Neural progenitor cell (in vitro differentiated cells): ENCODE data around the gene METTL23.

Experiments
- CTCF ChIP-seq: fragments of 200-600 bp; sonication (generic); IDR thresholded peaks from 2 replicates; pipeline ENCODE4 v1.5.1; 2017; ENCODE audit warnings: antibody characterized with exemption, mild to moderate bottlenecking
- EZH2 ChIP-seq: fragments of 200-600 bp; sonication (generic); IDR thresholded peaks from 2 replicates; pipeline ENCODE4 v1.6.1; 2017; ENCODE audit warnings: antibody characterized with exemption, mild to moderate bottlenecking, moderate library complexity

- TF ChIP-seq CTCF, result no peak
- no peak for TF ChIP-seq EZH2
These were observed 12.9 kb upstream of the METTL23 start for GRCh38 chr17:76713765-76714164.
